HG02981 (cell line): Measurements from ENCODE around the gene JOSD2.
"Not testable (repeated sequence)": the region's sequence is repeated elsewhere in the genome, so short reads cannot be mapped to it uniquely, and the experiment has no call there.

Experiments used
- ATAC-seq: cut with Tn5 transposase; IDR thresholded peaks from one replicate; pipeline ENCODE4 v1.9.1; 2021; ENCODE audit warnings: mild to moderate bottlenecking, moderate library complexity; ENCODE audit not compliant: unreplicated experiment

Gene JOSD2

DNA sequence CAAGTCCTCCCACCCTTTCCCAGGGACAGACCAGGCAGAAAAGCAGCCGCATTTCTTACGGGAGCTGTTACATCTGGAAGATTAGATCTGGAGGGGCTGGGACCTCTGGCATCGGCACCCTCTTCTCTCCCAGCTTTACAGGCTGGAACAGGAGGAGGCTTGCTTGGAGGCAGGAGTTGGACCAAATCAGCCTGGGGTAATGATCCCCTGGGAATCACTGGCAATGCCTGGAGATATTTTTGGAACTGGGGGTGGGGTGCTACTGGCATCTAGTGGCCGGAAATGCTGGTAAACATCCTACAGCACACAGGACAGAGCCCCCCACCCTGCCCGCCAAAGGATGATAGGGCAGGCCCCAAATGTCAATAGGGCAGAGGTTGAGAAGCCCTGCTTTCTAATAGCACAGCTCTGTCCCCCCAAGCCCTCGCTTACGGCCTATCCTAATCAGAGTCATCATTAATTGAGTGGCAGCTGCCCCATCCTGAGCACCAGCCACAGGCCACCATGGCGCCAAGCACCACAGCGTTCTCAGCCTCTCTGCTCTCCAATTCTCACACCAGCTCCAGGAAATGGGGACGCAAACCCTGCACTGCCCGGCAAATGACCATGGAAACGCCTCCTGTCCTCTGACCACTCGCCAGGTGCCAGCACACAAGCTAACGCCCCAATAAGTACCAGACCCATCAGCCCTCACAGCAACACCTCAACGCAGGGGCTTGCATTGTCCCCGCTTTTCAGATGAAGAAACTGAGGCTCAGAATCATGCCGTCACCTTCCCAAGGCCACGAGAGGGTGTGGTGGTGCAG lies 36.6 kb upstream of the JOSD2 start:
- ATAC-seq, result no peak

DNA sequence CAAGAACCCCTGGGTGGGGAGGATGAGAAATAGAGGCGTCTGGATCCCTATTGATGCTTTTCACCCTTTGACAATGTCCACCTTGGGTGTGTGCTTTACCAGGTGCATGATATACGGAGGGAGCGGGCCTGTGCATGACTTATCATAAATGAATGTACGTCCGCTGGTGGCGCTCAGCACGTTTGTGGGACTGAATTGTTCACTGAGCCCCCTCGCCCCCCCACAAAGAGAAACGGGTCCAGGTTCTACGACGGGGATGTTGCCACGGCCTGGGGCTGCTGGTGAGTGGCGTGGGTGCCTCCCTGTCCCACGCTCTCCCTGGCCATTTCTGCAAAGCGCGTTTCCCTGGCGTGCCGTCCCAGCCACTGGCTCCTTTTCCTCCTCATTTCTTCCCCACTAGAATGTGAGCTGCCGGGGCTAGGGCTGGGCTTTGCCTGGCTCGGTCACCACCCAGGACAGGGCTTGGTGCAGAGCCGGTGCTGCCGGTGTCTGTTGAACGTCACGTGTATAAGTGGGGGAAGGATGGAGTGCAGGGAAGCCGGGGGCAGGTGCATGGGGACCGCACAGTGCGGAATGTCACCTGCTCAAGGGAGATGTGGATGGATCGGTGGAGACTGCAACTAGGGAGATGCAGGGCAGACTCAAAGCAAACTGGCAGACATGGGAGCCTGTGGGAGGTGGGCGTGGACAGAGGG lies 35.7 kb upstream of the JOSD2 start:
- no peak for ATAC-seq

DNA sequence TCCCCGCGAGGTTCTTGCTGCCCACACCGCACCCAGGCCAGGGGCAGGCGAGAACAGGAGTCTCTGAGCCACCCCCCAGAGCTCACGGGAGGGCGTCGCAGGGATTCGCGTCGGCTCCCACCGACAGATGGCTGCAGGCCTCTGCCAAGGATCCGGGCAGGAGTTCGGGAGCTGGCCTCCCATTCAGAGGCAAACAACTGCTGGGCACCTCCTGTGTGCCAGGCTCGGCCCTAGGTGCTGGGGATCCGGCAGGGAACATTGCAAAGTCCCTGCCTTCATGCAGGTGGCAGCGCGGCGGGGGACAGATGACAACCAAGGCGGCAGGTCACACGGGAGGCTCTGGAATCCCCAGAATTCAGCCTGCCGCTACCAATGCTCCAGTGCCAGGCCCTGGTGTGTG lies 32.0 kb upstream of the JOSD2 start:
- no peak for ATAC-seq

DNA sequence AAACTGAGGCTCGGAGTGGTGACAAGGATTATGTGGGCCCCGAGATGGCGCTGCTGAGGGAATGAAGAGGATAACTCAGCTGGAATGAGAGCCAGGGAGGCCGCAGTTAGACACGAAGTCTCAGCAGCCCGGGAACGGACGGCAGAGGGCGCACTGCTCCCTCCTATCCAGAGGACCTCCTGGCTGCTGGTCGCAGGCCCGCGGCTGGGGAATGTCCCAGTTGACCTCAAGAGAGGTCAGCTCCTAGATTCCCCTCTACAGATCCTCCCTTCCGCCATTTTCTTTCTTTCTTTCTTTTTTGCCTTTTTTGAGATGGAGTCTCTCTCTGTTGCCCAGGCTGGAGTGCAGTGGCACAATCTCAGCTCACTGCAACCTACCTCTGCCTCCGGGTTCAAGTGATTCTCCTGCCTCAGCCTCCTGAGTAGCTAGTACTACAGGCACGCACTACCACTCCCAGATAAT lies 26.8 kb upstream of the JOSD2 start:
- no peak for ATAC-seq

DNA sequence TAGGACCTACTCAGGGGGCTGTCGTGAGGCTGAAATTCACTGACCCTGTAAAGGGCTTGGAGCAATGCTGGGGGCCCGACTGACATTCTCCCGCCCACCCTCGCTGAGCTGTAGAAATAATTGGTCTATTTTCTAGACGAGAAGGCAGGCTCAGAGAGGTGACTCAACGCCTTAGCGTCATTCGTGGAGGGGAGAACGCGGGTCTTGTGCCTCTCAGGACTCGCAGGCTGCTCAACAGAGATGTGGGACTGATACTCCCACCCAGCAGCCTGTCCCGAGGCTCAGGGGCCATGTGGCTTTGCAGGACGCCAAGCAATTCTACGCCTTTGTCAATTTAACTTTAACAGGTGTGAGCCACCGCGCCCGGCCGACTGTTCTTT lies 26.3 kb upstream of the JOSD2 start:
- ATAC-seq, result no peak

DNA sequence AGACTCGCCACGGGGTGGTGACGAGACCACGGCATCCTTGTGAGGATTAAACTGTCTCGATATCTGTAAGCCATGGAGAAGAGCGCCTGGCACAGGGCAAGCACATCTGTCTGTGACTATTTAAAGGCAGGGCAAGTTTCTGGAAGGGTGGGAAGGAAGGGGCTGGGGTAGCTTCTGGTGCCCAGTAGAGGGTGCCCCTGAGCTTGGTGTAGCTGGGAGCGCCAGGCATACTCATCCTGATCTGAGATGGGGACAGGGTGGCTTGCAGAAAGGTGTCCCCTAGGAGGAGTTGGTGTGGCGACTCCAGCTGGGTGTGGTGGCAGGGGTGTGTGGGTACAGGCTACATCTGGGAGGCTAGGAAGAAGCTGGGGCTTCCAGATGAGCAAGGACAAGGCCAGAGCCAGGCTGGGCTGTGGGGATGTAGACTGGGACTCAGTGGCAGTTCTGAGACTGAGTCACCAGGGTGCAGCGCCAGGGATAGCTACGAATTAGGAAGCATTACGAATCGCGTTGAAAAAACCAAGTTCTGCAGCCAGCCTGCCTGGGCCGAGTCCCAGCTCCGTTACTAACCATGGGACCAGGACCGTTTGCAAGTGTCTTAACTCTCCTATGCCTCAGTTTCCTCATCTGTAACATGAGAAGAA lies 25.8 kb upstream of the JOSD2 start:
- no peak for ATAC-seq

DNA sequence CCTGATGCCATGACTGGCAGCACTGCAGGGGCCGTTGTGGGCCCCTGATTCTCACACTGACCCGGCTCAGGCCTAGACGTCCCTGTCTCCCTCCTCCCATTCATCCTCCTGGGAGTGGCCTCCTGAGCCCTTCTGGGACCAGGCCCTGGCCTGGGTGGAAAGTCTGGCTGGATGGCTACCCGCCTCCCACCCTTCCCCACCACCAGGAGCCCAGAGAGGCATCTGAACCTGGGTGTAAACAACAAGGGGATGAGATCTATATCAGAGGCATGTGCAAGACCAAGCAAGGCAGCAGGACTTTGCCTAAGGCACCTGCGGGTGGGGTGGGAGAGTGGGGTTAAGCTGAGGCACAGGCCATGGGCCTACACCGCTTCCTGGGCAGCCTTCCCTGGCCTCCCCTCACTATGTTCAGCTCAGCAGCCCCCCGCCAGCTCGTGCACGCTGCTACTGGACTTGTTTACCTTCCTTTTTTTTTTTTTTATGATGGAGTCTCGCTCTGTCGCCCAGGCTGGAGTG lies 24.7 kb upstream of the JOSD2 start:
- no peak for ATAC-seq

DNA sequence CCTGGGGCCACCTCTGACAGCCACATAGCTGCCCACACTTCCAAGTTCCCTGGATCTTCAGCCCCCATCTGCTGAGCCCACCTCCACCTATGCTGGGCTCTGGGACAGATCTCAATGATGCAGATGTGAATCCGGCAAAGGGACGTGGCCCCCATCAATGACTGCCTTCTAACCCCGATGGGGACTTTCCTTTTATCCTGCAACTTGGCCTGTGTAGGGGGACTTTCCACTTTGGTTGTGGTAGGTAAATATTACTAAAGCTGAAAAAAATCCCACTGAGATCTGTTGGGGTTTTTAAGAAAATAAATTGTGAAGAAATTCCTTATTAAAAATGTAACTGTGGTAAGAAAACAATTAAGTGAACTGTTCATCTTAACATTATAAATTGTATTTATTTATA lies 23.5 kb upstream of the JOSD2 start:
- ATAC-seq, result no peak

DNA sequence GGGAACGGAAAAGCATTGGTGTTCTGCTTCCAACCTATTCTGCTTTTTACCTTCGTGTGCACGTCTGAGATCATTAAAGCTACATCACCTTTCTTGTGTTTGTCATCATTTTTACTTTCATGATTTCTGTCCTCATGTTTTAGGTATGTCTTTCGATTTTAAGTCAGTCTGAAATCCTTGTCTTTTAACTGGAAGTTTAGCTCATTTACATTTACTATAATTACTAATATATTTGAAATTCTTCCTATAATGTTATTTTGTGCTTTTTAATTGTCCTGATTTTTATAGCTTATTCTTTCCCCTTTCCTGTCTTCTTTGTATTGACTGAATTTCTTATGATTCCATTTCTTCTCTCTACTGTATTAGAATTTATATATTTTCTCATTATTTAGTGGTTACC lies 22.0 kb upstream of the JOSD2 start:
- ATAC-seq, result no peak

DNA sequence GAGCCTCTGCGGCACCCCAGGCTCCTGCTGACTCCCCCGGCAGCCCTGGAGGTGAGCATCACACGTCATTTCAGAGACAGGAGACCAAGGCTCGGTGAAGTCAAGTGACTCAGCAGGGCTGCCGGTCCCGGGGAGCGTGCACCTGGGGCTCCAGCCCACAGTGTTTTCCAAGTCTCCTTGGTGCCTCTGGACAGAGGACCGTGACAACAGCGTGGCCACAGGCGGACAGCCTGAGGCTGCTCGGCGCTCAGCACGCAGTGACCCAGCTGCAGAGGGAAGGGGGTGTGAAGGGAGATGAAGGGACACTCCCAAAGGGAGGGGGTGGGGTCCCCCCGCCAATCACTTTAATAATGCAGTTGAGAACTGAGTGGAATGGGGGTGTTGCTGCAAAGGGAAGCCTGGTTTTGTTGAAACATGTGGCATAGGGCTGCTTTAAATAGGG lies 20.2 kb upstream of the JOSD2 start:
- ATAC-seq, result no peak

DNA sequence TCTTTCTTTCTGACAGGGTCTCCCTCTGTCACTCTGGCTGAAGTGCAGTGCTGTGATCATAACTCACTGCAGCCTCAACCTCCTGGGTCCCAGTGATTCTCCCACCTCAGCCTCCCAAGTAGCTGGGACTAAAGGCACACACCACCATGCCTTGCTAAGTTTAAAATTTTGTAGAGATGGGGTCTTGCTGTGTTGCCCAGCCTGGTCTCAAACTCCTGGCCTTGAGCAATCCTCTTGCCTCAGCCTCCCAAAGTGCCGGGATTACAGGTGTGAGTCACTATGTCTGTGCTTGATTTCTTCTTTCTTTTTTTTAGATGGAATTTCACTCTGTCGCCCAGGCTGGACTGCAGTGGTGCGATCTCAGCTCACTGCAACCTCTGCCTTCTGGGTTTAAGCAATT lies 17.1 kb upstream of the JOSD2 start:
- ATAC-seq, result not testable (repeated sequence)

DNA sequence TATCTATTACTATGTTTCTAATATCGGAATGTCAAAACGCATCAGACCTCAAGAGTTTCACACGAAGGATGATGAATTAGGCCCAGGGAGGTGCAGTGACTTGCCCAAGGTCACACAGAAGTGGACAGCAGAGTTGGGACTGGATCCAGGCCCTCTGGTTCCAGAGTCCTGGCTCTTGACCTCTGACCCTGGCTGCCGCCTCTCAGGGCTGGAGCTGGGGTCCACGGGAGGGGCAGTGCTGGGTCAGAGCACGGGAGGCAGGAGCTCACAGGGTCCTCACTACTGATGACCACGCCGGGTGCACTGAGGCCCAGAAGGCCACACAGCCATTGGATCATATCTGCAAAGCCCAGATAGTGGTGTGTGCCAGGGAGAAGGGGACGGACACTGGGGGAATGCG lies 11.9 kb upstream of the JOSD2 start:
- no peak for ATAC-seq

DNA sequence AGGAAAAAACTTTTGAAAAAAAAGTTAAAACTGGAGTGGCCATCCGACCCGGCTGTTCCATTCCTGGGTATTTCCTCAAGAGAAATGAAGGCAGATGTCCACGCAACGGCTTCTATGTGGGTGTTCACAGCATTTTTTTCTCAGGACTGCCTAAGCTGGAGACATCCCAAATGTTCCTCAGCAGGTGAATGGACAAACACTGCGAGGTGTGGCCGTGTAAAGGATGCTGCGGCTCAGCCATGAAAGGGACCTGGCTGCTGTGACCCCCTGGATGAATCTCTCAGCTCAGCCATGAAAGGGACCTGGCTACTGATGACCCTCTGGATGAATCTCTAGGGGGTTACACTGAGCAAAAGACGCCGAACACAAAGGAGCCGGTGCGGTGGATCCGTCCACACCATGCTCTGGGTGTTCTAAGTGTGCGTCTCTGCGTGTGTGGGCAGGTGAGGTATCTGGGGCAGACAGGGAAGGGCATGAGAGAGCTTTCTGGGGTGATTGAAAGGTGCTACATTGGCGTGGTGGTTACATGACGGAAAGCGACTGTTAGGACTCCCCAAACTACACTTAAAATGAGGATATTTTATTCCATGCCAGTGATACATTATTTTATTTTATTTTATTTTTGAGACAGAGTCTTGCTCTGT lies 10.0 kb upstream of the JOSD2 start:
- ATAC-seq, result no peak

DNA sequence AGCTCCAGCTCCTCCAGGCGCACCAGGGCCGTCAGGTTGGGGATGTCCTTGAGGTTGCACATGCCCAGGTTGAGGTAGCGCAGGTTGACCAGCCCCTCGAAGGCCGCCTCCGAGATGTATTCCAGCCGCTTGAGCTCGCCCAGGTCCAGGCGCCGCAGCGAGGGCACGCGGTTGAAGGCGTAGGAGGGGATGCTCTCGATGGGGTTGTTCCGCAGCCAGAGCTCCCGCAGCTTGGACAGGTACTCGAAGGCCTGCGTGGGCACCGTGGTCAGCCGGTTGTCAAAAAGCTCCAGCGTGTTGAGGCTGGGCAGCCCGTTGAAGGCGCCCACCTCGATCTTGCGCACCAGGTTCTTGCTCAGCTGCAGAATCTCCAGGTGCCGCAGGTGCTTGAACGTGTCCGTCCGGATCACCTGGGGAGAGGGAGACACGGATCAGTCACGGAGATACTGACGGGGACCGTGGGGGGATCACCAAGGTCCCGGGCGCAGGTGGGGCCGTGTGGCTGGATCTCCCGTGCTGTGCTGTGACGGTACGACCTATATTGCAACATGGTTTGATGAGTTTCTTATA lies 8.1 kb upstream of the JOSD2 start:
- no peak for ATAC-seq

DNA sequence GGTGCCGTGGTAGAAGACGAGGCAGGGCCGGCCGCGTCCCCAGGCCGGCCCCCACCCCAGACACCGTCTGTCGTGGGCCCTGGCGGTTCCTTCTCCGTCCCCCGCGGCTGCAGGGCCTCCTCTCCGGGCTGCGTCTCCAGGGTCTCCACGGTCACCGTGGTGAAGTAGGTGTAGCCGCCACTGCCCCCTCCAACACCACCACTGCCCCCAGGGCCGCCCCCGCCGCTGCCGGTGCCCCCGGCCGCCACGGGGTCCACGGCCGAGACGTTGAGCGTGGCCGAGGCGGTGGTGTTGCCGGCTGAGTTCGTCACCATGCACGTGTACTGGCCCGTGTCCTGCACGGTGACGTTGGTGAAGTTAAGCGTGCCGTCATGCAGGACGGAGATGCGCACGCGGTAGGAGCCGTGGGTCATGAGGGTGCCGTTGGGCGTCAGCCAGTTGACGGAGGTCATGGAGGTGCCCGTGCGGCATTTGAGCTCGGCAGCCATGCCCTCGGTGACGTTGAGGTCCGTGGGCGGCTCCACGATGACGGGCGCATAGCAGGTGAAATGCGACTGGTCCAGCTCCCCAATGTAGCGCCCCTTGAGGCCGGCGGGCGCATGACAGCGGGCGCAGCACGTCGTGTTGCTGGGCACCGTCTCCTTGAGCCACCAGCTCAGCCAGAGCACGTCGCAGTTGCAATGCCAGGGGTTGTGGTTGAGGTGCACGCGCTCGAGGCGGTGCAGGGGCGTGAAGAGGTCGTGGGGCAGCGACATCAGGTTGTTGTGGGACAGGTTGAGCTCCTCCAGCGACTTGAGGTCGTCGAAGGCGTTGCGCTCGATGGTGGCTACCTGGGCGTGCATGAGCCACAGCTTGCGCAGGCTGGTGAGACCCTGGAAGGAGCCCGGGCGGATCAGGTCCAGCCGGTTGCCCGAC lies 7.4 kb upstream of the JOSD2 start:
- ATAC-seq, result no peak

DNA sequence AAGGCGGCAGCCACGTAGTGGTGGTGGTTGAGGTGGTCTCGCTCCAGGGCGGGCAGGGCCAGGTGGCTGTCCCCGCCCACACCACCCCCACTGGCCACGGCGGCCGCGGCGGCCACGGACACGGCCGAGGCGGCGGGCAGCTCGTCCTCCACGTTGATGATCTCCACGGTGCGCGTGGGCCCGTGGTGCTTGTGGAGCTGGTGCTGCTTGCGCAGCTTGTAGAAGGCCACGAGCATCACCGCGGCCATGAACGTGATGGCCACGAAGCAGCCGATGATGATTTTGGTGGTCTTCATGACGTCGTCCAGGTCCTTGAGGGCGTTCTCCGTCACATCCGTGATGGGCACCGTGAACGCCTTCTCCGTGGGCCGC lies 6.7 kb upstream of the JOSD2 start:
- ATAC-seq, result no peak

DNA sequence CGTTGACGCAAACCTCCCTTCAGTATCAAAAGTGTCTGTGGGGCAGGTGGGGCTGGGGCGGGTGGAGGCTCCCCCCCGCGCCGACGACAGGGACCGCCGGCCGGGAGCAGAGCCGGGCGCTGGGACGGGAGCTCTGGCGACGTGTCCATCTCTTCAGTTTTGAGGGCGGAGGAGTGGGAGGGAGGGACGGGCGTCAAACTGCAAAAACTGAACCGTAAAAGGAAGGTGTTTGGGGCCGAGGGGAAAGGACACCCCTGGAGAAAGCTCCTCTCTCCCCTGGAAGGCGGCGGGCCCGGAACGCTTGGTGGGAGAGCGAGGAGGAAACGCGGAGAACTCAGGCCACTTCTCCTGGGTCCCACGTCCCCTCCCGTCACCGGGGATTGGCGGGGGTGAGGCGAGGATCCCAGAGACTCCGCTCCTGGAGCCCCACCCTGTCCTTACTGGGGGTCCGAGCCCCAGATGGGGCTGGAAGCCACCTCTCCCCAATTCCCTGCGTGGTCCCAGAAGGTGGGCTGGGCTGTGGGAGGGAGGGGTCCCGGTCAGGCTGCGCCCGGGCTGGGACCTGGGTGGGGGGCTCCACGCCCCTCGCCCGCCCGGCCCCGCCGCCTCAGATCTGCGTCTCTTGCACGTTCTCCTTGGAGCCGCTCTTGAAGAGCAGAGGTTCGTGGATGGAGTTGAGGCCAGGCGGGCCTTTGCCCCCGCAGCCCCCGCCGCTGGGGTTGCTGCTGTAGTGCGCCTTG lies 6.1 kb upstream of the JOSD2 start:
- no peak for ATAC-seq

DNA sequence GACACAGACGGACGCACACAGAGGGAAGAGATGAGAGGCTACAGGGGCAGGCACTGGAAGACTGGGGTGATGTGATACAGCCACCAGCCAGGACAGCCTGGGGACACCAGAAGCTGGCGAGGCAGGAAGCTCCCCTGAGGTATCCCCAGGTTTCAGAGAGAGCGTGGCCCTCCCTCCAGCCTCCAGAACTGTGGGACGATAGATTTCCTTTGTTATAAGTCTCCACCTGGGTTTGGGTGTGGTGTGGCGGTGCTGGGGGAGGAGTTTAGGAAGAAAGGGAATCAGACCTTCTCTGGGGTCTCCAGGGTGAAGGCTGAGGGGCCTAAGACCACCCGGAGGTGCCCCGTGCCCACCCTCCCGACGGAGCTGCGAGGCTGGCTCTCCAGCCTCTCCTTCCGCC lies 5.5 kb upstream of the JOSD2 start:
- no peak for ATAC-seq

DNA sequence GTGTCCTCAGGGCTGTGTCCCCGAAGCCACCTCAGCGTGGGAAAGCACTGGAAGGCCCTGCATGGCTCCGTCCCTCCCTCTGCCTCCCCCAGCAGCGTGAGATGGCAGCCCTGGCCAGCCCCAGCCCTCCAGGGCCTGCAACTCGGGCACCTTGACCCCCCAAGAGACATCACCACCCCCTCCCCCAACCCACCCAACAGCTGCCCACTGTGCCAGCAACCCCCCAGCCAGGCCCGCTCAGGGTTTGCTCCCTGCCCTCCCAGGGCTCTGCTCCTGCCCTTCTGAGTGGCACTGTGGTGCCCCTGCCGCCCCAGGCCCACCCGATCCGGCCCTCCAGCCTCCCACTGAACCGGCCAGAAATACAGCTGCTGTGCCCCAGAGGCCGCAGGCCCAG lies 4.2 kb upstream of the JOSD2 start:
- ATAC-seq, result no peak
